ENCODE results near the gene PCBD2.
A peak's percentile ranks its signal among the peaks of the same experiment; 100 is the strongest.
"Not testable (repeated sequence)": the region's sequence is repeated elsewhere in the genome, so short reads cannot be mapped to it uniquely, and the experiment has no call there.

PCBD2 gene

DNA sequence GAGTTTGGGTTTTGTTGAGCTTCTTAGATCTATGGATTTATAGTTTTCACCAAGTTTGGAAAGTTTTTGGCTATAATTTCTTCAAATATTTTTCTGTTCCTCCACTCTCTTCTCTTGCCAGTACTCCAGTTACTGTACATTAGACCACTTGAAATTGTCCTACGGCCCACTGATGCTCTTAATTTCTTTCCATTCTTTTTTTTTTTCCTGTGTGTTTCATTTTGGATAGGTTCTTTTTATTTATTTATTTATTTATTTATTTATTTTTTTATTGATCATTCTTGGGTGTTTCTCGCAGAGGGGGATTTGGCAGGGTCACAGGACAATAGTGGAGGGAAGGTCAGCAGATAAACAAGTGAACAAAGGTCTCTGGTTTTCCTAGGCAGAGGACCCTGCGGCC, 24.0 kb upstream of the PCBD2 start:
- H2AFZ ChIP-seq (ENCODE audit: low read length, unreplicated experiment); H3K4me3 ChIP-seq (ENCODE audit: low read depth, low read length); H3K27ac ChIP-seq (ENCODE audit: low read depth, low read length); H3K36me3 ChIP-seq (ENCODE audit: insufficient read depth, low read length); H3K27me3 ChIP-seq (ENCODE audit: insufficient read depth, low read length); H3K4me1 ChIP-seq (ENCODE audit: control insufficient read depth, insufficient read depth, low read length, unreplicated experiment): not testable (repeated sequence)
- peaks cover 45% of the 10 kb centered on the region for H3K79me2 ChIP-seq (ENCODE audit: control insufficient read depth, insufficient read depth, low read length, unreplicated experiment)

DNA sequence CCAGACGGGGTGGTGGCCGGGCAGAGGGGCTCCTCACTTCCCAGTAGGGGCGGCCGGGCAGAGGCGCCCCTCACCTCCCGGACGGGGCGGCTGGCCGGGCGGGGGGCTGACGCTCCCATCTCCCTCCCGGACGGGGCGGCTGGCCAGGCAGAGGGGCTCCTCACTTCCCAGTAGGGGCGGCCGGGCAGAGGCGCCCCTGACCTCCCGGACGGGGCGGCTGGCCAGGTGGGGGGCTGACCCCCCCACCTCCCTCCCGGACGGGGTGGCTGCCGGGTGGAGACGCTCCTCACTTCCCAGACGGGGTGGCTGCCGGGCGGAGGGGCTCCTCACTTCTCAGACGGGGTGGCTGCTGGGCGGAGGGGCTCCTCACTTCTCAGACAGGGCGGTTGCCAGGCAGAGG, 23.2 kb upstream of the PCBD2 start:
- not testable (repeated sequence) for H3K27ac ChIP-seq (ENCODE audit: low read depth, low read length); H2AFZ ChIP-seq (ENCODE audit: low read length, unreplicated experiment); H3K36me3 ChIP-seq (ENCODE audit: insufficient read depth, low read length); H3K4me3 ChIP-seq (ENCODE audit: low read depth, low read length); H3K27me3 ChIP-seq (ENCODE audit: insufficient read depth, low read length); H3K4me1 ChIP-seq (ENCODE audit: control insufficient read depth, insufficient read depth, low read length, unreplicated experiment)
- H3K79me2 ChIP-seq (ENCODE audit: control insufficient read depth, insufficient read depth, low read length, unreplicated experiment), result peaks cover 40% of the 10 kb centered on the region

DNA sequence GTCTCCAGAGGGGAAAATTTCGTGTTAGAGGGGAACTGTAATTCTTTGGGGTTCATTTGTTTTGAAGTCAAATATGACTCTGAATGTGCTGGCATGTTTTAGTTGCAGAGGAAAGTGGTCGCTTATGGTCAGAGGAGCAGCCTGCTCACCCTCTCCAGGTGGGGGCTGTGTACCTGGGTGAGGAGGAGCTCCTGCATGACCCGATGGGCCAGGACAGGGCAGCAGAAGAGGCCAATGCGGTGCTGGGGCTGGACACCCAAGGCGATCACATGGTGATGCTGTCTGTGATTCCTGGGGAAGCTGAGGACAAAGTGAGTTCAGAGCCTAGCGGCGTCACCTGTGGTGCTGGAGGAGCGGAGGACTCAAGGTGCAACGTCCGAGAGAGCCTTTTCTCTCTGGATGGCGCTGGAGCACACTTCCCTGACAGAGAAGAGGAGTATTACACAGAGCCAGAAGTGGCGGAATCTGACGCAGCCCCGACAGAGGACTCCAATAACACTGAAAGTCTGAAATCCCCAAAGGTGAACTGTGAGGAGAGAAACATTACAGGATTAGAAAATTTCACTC, 17.3 kb upstream of the PCBD2 start:
- no peaks in the 10 kb centered on the region for H3K27me3 ChIP-seq (ENCODE audit: insufficient read depth, low read length)
- no peaks in the 10 kb centered on the region for H3K4me1 ChIP-seq (ENCODE audit: control insufficient read depth, insufficient read depth, low read length, unreplicated experiment)
- H3K4me3 ChIP-seq (ENCODE audit: low read depth, low read length), result no peak overlapping the region
- no peak overlapping the region for H2AFZ ChIP-seq (ENCODE audit: low read length, unreplicated experiment)
- H3K36me3 ChIP-seq (ENCODE audit: insufficient read depth, low read length), result peaks cover 8% of the 10 kb centered on the region
- peaks cover 10% of the 10 kb centered on the region for H3K79me2 ChIP-seq (ENCODE audit: control insufficient read depth, insufficient read depth, low read length, unreplicated experiment)
- H3K27ac ChIP-seq (ENCODE audit: low read depth, low read length), result no peak overlapping the region

- Histone ChIP-seq H3K36me3 (ENCODE audit: insufficient read depth, low read length) (peaks cover 8% of the 10 kb centered on the region), H3K4me1 (ENCODE audit: control insufficient read depth, insufficient read depth, low read length, unreplicated experiment) (no peaks in the 10 kb centered on the region), H2AFZ (ENCODE audit: low read length, unreplicated experiment) (no peak overlapping the region), H3K79me2 (ENCODE audit: control insufficient read depth, insufficient read depth, low read length, unreplicated experiment) (peaks cover 10% of the 10 kb centered on the region), H3K27ac (ENCODE audit: low read depth, low read length) (no peak overlapping the region), H3K4me3 (ENCODE audit: low read depth, low read length) (no peak overlapping the region), H3K27me3 (ENCODE audit: insufficient read depth, low read length) (no peaks in the 10 kb centered on the region)
Observed at GRCh38 chr5:134889335-134889734, 15.6 kb upstream of the PCBD2 start.

- Histone ChIP-seq H3K79me2 (ENCODE audit: control insufficient read depth, insufficient read depth, low read length, unreplicated experiment) (no peaks in the 10 kb centered on the region), H3K27me3 (ENCODE audit: insufficient read depth, low read length) (no peaks in the 10 kb centered on the region), H3K4me3 (ENCODE audit: low read depth, low read length) (no peak overlapping the region), H3K4me1 (ENCODE audit: control insufficient read depth, insufficient read depth, low read length, unreplicated experiment) (no peaks in the 10 kb centered on the region), H3K36me3 (ENCODE audit: insufficient read depth, low read length) (peaks cover 8% of the 10 kb centered on the region), H2AFZ (ENCODE audit: low read length, unreplicated experiment) (no peak overlapping the region), H3K27ac (ENCODE audit: low read depth, low read length) (no peak overlapping the region)
Observed at GRCh38 chr5:134891473-134891872, 13.5 kb upstream of the PCBD2 start.

- Histone ChIP-seq H3K36me3 (ENCODE audit: insufficient read depth, low read length) (peaks cover 8% of the 10 kb centered on the region), H3K27me3 (ENCODE audit: insufficient read depth, low read length) (no peaks in the 10 kb centered on the region), H3K4me1 (ENCODE audit: control insufficient read depth, insufficient read depth, low read length, unreplicated experiment) (no peaks in the 10 kb centered on the region), H2AFZ (ENCODE audit: low read length, unreplicated experiment) (no peak overlapping the region), H3K79me2 (ENCODE audit: control insufficient read depth, insufficient read depth, low read length, unreplicated experiment) (no peaks in the 10 kb centered on the region), H3K27ac (ENCODE audit: low read depth, low read length) (no peak overlapping the region), H3K4me3 (ENCODE audit: low read depth, low read length) (no peak overlapping the region)
Observed at GRCh38 chr5:134892282-134892681, 12.6 kb upstream of the PCBD2 start.

- H3K27me3 ChIP-seq (ENCODE audit: insufficient read depth, low read length), result no peaks in the 10 kb centered on the region
- peaks cover 8% of the 10 kb centered on the region for H3K36me3 ChIP-seq (ENCODE audit: insufficient read depth, low read length)
Observed at GRCh38 chr5:134892926-134893325, 12.0 kb upstream of the PCBD2 start.

DNA sequence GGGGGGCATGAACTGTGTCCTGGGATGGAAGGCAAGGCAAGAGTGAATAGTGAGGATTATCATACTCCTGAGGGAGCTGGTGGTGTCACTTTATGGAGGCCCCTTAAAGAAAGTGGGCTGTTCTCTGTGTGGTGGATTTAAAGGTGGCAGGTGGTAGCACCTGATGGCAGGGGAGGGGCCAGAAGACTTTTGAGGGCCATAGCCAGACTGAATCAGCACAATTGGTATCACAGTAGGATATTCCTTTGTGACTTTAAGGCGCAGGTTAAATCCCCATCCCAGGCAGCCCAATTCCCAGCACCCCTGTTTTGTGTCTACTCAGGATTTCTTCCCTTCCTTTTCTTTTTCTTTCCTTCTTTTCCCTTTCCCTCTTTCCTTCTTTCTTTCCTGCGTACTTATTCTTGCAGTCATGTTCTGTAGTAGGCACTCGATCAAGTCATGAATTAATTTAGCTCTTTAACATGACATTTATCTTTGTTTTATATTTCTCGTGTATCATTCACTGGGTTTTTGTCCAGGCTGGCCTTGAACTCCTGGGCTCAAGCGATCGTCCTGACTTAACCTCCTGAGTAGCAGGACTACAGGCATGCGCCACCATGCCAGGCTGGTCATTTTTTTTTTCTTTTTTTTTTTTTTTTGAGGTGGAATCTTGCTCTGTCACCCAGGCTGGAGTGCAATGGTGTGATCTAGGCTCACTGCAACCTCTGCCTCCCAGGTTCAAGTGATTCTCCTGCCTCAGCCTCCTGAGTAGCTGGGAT, 11.0 kb upstream of the PCBD2 start:
- H2AFZ ChIP-seq (ENCODE audit: low read length, unreplicated experiment), result no peak overlapping the region
- H3K27ac ChIP-seq (ENCODE audit: low read depth, low read length), result no peak overlapping the region
- no peaks in the 10 kb centered on the region for H3K79me2 ChIP-seq (ENCODE audit: control insufficient read depth, insufficient read depth, low read length, unreplicated experiment)
- no peaks in the 10 kb centered on the region for H3K4me1 ChIP-seq (ENCODE audit: control insufficient read depth, insufficient read depth, low read length, unreplicated experiment)
- no peak overlapping the region for H3K4me3 ChIP-seq (ENCODE audit: low read depth, low read length)
- H3K27me3 ChIP-seq (ENCODE audit: insufficient read depth, low read length), result no peaks in the 10 kb centered on the region
- H3K36me3 ChIP-seq (ENCODE audit: insufficient read depth, low read length), result peaks cover 8% of the 10 kb centered on the region

More at GRCh38 chr5:134892926-134893325, 12.0 kb upstream of the PCBD2 start:
- H3K4me1 ChIP-seq (ENCODE audit: control insufficient read depth, insufficient read depth, low read length, unreplicated experiment), result no peaks in the 10 kb centered on the region
- H2AFZ ChIP-seq (ENCODE audit: low read length, unreplicated experiment), result no peak overlapping the region
- no peak overlapping the region for H3K4me3 ChIP-seq (ENCODE audit: low read depth, low read length)
- no peak overlapping the region for H3K27ac ChIP-seq (ENCODE audit: low read depth, low read length)
- no peaks in the 10 kb centered on the region for H3K79me2 ChIP-seq (ENCODE audit: control insufficient read depth, insufficient read depth, low read length, unreplicated experiment)

DNA sequence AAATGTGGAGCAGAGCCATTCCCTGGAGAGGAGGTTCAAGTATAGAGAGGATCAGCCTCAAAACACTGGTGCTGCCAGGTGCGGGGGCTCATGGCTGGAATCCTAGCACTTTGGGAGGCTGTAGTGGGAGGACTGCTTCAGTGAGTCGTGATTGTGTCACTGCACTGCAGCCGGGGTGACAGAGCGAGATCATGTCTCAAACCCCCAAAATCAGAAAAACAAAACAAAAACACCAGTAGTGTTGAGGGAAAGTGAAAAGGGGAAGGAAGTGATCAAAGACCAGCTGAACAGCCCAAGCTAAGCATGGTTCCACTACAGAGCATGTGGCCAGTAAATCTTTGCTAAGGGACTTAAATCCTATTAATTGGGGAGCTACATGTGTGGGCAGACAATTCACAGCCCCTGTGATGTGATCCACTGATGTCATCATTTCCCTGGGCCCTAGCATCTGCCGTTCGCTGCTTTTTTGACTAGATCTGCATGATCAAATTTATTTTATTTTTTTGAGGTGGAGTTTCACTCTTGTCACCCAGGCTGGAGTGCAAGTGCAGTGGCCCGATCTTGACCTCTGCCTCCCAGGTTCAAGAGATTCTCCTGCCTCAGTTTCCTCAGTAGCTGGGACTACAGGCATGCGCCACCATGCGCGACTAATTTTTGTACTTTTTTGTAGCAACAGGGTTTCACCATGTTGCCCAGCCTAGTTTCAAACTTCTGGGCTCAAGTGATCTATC, 2.7 kb upstream of the PCBD2 start:
- no peaks in the 10 kb centered on the region for H3K36me3 ChIP-seq (ENCODE audit: insufficient read depth, low read length)
- H3K27ac ChIP-seq (ENCODE audit: low read depth, low read length), result 0 out of 2 replicates have a peak overlapping the region, but pooled peaks have one; percentile 4
- no peaks in the 10 kb centered on the region for H3K27me3 ChIP-seq (ENCODE audit: insufficient read depth, low read length)
- no peak overlapping the region for H2AFZ ChIP-seq (ENCODE audit: low read length, unreplicated experiment)
- H3K79me2 ChIP-seq (ENCODE audit: control insufficient read depth, insufficient read depth, low read length, unreplicated experiment), result no peaks in the 10 kb centered on the region
- H3K4me1 ChIP-seq (ENCODE audit: control insufficient read depth, insufficient read depth, low read length, unreplicated experiment), result peaks cover 10% of the 10 kb centered on the region
- no peak overlapping the region for H3K4me3 ChIP-seq (ENCODE audit: low read depth, low read length)

- H3K79me2 ChIP-seq (ENCODE audit: control insufficient read depth, insufficient read depth, low read length, unreplicated experiment), result no peaks in the 10 kb centered on the region
- H3K4me1 ChIP-seq (ENCODE audit: control insufficient read depth, insufficient read depth, low read length, unreplicated experiment), result peaks cover 10% of the 10 kb centered on the region
- H2AFZ ChIP-seq (ENCODE audit: low read length, unreplicated experiment), result peak overlapping the region; percentile 78
- no peaks in the 10 kb centered on the region for H3K27me3 ChIP-seq (ENCODE audit: insufficient read depth, low read length)
- H3K36me3 ChIP-seq (ENCODE audit: insufficient read depth, low read length), result no peaks in the 10 kb centered on the region
- H3K27ac ChIP-seq (ENCODE audit: low read depth, low read length), result peak overlapping the region; percentile 92
- H3K4me3 ChIP-seq (ENCODE audit: low read depth, low read length), result peak overlapping the region; percentile 92
Observed at GRCh38 chr5:134905246-134905996, 490 bp downstream of the PCBD2 start.

Measured in ACC112 (cell line).